Activated T-cell treated with anti-CD3 and anti-CD28 coated beads for 24 hours (primary cell): ENCODE data around the gene GRIP1.

Source experiments
- DNase-seq: peaks from one replicate; pipeline ENCODE4 v3.0.0-alpha.2; 2020; ENCODE audit warnings: low read depth

GRIP1 gene

GRCh38 chr12:66647034-66647691, 31.7 kb downstream of the GRIP1 start:
- DNase-seq, result no peak

- no peak for DNase-seq
Measured at GRCh38 chr12:66644151-66644550, 34.7 kb downstream of the GRIP1 start.

GRCh38 chr12:66640691-66641460, 38.0 kb downstream of the GRIP1 start:
- DNase-seq, result no peak

GRCh38 chr12:66638666-66639065, 40.2 kb downstream of the GRIP1 start:
- DNase-seq, result no peak

- DNase-seq, result no peak
Measured at GRCh38 chr12:66637699-66638301, 41.1 kb downstream of the GRIP1 start.

- no peak for DNase-seq
Measured at GRCh38 chr12:66636771-66637170, 42.1 kb downstream of the GRIP1 start.

GRCh38 chr12:66633676-66634075, 45.2 kb downstream of the GRIP1 start:
- DNase-seq, result no peak

GRCh38 chr12:66629138-66629870, 49.6 kb downstream of the GRIP1 start:
- no peak for DNase-seq

GRCh38 chr12:66627988-66628317, 50.9 kb downstream of the GRIP1 start:
- no peak for DNase-seq

GRCh38 chr12:66627270-66627987, 51.4 kb downstream of the GRIP1 start:
- no peak for DNase-seq

GRCh38 chr12:66624806-66625205, 54.1 kb downstream of the GRIP1 start:
- DNase-seq, result no peak

GRCh38 chr12:66623455-66623854, 55.4 kb downstream of the GRIP1 start:
- DNase-seq, result no peak

- DNase-seq, result no peak
Measured at GRCh38 chr12:66620688-66621087, 58.2 kb downstream of the GRIP1 start.

- no peak for DNase-seq
Measured at GRCh38 chr12:66620026-66620425, 58.9 kb downstream of the GRIP1 start.

- DNase-seq, result no peak
Measured at GRCh38 chr12:66617991-66618390, 60.9 kb downstream of the GRIP1 start.

- no peak for DNase-seq
Measured at GRCh38 chr12:66612090-66612775, 66.6 kb downstream of the GRIP1 start.

- DNase-seq, result no peak
Measured at GRCh38 chr12:66607147-66607546, 71.7 kb downstream of the GRIP1 start.

GRCh38 chr12:66605293-66605692, 73.6 kb downstream of the GRIP1 start:
- no peak for DNase-seq

- DNase-seq, result no peak
Measured at GRCh38 chr12:66603981-66604479, 74.8 kb downstream of the GRIP1 start.

GRCh38 chr12:66603461-66603860, 75.4 kb downstream of the GRIP1 start:
- DNase-seq, result no peak

GRCh38 chr12:66602483-66603143, 76.3 kb downstream of the GRIP1 start:
- no peak for DNase-seq
